ENCODE results near the gene CCDC190.

CCDC190 gene

GRCh38 chr1:162857850-162858249, 3.1 kb downstream of the CCDC190 start:
- H3K4me1 ChIP-seq (ENCODE audit: low read depth, poor library complexity, severe bottlenecking): peaks cover 35% of the 10 kb centered on the region
- no peaks in the 10 kb centered on the region for H4K20me1 ChIP-seq (ENCODE audit: insufficient read depth)
- H3K4me3 ChIP-seq (IDR thresholded peaks at IDR 0.05; ENCODE audit: insufficient read depth, low read depth, low read length): no peak overlapping the region
- no peak for TF ChIP-seq CTCF (conservative IDR thresholded peaks at IDR 0.05; ENCODE audit: low read depth, low read length)
- no peaks in the 10 kb centered on the region for H3K36me3 ChIP-seq (ENCODE audit: insufficient read depth)
- no peaks in the 10 kb centered on the region for H3K27me3 ChIP-seq (ENCODE audit: insufficient read depth, low read depth)
- H3K79me2 ChIP-seq (ENCODE audit: insufficient read depth, low read depth): no peaks in the 10 kb centered on the region
- no peak overlapping the region for H3K27ac ChIP-seq
- no peak overlapping the region for H3K4me2 ChIP-seq
- no peak overlapping the region for H3K9ac ChIP-seq
- H2AFZ ChIP-seq (ENCODE audit: low read depth): no peak overlapping the region

- Histone ChIP-seq H4K20me1 (ENCODE audit: insufficient read depth) (no peaks in the 10 kb centered on the region), H3K79me2 (ENCODE audit: insufficient read depth, low read depth) (no peaks in the 10 kb centered on the region), H3K4me2 (peak overlapping the region; percentile 9; the same call in 1 of the 2 replicates), H3K4me3 (IDR thresholded peaks at IDR 0.05; ENCODE audit: insufficient read depth, low read depth, low read length) (no peak overlapping the region), H3K9ac (no peak overlapping the region), H2AFZ (ENCODE audit: low read depth) (0 out of 2 replicates have a peak overlapping the region, but pooled peaks have one; percentile 0), H3K36me3 (ENCODE audit: insufficient read depth) (no peaks in the 10 kb centered on the region), H3K27me3 (ENCODE audit: insufficient read depth, low read depth) (no peaks in the 10 kb centered on the region), H3K27ac (peak overlapping the region; percentile 9; the same call in 1 of the 2 replicates), H3K4me1 (ENCODE audit: low read depth, poor library complexity, severe bottlenecking) (peaks cover 35% of the 10 kb centered on the region)
- no peak for TF ChIP-seq CTCF (conservative IDR thresholded peaks at IDR 0.05; ENCODE audit: low read depth, low read length)
Measured at GRCh38 chr1:162856260-162856659, 4.7 kb downstream of the CCDC190 start.

- H3K27me3 ChIP-seq (ENCODE audit: insufficient read depth, low read depth): no peaks in the 10 kb centered on the region
- no peaks in the 10 kb centered on the region for H4K20me1 ChIP-seq (ENCODE audit: insufficient read depth)
- no peak overlapping the region for H2AFZ ChIP-seq (ENCODE audit: low read depth)
- no peak overlapping the region for H3K9ac ChIP-seq
- H3K36me3 ChIP-seq (ENCODE audit: insufficient read depth): no peaks in the 10 kb centered on the region
- peak overlapping the region; percentile 9; the same call in 1 of the 2 replicates for H3K27ac ChIP-seq
- peaks cover 35% of the 10 kb centered on the region for H3K4me1 ChIP-seq (ENCODE audit: low read depth, poor library complexity, severe bottlenecking)
- peak overlapping the region; percentile 9; the same call in 1 of the 2 replicates for H3K4me2 ChIP-seq
- no peaks in the 10 kb centered on the region for H3K79me2 ChIP-seq (ENCODE audit: insufficient read depth, low read depth)
- TF ChIP-seq CTCF (conservative IDR thresholded peaks at IDR 0.05; ENCODE audit: low read depth, low read length): no peak
- H3K4me3 ChIP-seq (IDR thresholded peaks at IDR 0.05; ENCODE audit: insufficient read depth, low read depth, low read length): no peak overlapping the region
Measured at GRCh38 chr1:162855461-162856150, 5.4 kb downstream of the CCDC190 start.

- no peak overlapping the region for H3K4me3 ChIP-seq (IDR thresholded peaks at IDR 0.05; ENCODE audit: insufficient read depth, low read depth, low read length)
- no peaks in the 10 kb centered on the region for H3K27me3 ChIP-seq (ENCODE audit: insufficient read depth, low read depth)
- H4K20me1 ChIP-seq (ENCODE audit: insufficient read depth): no peaks in the 10 kb centered on the region
- H3K4me2 ChIP-seq: no peak overlapping the region
- H3K79me2 ChIP-seq (ENCODE audit: insufficient read depth, low read depth): no peaks in the 10 kb centered on the region
- peaks cover 33% of the 10 kb centered on the region for H3K4me1 ChIP-seq (ENCODE audit: low read depth, poor library complexity, severe bottlenecking)
- no peak overlapping the region for H3K27ac ChIP-seq
- peak; percentile 98 for TF ChIP-seq CTCF (conservative IDR thresholded peaks at IDR 0.05; ENCODE audit: low read depth, low read length)
- H2AFZ ChIP-seq (ENCODE audit: low read depth): peak overlapping the region; percentile 27
- no peak overlapping the region for H3K9ac ChIP-seq
- no peaks in the 10 kb centered on the region for H3K36me3 ChIP-seq (ENCODE audit: insufficient read depth)
Measured at GRCh38 chr1:162854245-162854882, 6.6 kb downstream of the CCDC190 start.
